SW 1271 (cell line): Measurements from ENCODE around the gene PRPF19.
A peak's percentile ranks its signal among the peaks of the same experiment; 100 is the strongest.

ENCODE experiments used
- DNase-seq, 2 experiments: peaks; one replicate each; lab custom pipeline; 2025; lab: John Stamatoyannopoulos, UW

Gene PRPF19

DNA sequence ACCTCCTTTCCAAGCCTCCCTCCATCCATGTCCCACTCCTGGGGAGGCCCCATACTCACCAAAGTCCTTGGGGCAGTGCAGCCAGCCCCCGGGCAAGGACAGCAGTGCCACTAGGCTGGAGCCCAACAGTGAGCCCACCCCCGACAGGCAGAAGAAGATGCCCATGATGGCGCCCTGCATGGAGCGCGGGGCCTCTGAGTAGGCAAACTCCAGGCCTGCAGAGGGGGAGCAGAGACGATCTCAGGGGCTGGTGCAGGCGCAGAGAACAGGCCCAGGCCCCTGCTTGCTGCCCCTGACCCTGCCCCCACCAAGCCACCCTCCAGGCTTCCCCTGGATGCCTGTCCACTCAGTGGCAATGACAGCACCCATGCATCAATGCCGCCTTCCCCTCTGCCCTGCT lies 31.4 kb upstream of the PRPF19 start:
- DNase-seq, result no peak

DNA sequence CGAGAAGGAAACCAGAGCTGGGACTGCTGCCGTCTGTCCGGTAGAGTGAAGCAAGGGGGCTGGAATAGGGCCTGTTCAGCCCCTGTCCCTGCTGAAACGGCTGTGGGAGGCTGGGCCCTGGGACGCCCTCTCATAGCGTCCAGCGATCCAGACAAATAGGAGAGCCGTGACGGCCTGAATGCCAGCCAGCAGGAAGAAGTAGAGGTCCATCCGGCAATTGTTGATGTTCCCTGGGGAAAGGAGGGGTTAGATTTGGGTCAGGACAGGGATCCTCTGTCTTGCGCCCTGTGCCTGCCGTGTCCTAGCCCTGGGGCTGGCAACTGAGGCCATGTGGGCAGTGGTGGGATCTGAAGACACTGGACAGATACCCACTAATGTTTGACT lies 30.8 kb upstream of the PRPF19 start:
- DNase-seq, result no peak

DNA sequence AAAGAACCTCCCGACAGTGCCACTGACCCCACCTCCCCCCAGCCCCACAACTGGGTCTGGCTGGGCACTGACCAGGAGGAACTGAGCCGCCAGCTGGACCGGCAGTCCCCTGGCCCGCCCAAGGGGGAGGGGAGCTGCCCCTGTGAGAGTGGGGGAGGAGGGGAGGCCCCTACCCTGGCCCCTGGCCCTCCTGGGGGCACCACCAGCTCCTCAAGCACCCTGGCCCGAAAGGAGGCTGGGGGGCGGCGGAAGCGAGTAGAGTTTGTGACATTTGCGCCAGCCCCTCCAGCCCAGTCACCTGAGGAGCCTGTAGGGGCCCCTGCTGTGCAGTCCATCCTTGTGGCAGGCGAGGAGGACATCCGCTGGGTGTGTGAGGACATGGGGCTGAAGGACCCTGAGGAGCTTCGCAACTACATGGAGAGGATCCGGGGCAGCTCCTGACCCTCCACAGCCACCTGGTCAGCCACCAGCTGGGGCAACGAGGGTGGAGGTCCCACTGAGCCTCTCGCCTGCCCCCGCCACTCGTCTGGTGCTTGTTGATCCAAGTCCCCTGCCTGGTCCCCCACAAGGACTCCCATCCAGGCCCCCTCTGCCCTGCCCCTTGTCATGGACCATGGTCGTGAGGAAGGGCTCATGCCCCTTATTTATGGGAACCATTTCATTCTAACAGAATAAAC lies 30.2 kb upstream of the PRPF19 start:
- no peak for DNase-seq

DNA sequence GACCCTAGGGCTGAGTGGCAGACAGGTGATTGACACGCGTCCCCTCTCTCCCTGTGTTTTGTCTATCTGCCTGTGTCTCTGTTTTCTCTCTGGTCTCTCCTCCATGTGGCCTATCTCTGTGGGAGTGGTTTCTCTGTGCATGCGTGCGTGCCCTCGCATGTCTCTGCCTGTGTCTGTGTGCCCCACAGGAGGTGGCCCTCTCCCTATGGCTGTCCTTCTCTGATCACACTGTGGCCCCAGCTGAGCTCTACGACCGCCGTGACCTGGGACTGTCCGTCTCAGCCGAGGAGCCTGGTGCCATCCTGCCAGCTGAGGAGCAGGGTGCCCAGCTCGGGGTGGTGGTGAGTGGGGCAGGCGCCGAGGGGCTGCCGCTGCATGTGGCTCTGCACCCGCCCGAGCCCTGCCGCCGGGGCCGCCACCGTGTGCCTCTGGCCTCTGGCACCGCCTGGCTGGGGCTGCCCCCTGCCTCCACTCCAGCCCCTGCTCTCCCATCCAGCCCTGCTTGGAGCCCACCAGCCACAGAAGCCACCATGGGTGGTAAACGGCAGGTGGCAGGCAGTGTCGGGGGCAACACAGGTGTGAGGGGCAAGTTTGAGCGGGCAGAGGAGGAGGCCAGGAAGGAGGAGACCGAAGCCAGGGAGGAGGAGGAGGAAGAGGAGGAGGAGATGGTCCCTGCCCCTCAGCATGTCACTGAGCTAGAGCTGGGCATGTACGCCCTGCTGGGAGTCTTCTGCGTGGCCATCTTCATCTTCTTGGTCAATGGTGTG lies 29.5 kb upstream of the PRPF19 start:
- DNase-seq, result no peak

DNA sequence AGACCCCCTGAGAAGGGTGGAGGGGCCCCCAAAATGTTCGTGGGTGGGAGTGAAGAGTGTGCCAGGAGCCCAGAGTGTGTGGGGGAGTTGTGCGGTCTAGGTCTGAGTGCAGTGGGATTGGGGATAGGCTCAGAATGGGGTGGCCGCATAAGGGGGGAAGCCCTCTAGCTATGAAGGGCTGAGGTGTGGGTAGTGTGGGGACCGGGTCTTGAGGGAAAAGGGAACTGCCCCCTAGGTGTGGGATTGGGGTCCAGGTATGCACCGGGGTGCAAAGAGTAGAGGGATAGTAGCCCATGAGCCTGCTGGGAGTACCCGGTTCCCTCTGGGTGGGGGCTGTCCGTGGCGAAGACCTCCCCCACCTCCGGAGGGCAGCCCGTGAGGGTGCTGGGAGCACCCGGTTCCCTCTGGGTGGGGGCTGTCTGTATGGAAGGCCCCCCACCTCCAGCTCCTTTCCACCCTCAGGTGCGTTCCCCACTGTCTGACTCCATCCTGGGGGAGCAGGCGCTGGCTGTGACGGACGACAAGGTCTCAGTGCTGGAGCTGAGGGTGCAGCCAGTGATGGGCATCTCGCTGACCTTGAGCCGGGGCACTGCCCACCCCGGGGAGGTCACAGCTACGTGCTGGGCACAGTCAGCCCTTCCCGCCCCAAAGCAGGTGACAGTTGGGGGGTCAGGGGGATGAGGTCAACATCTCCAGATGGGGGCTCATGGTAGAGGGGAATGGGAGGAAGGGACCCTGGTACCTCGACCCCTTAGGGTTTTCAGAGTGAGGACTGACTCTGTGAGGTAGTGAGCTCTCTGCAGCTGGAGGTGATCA lies 28.6 kb upstream of the PRPF19 start:
- no peak for DNase-seq

DNA sequence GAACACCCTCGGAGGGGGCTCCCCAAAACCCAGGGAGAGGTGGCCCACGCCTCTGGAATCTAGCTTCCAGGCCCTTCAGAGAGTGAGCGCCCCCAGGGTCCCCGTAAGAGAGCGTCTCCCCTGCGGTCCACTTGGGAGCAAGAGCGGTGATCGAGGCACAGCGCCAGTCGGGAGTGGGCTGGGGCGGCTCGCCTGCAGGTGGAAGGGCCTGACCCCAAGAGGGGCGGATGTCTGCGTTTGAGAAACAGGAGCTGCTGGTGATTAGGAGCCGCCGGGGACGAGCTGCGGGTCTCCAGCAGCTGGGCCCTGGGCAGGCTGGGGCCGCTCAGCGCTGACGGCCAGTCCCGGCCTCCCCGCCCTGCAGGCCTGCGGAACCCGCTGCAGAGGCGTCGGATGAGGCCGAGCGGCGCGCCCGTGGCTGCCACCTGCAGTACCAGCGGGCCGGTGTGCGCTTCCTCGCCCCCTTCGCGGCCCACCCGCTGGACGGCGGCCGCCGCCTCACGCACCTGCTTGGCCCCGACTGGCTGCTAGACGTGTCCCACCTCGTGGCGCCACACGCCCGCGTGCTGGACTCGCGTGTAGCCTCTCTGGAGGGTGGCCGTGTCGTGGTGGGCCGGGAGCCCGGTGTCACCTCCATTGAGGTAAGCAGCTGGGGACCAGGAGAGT lies 27.9 kb upstream of the PRPF19 start:
- no peak for DNase-seq

DNA sequence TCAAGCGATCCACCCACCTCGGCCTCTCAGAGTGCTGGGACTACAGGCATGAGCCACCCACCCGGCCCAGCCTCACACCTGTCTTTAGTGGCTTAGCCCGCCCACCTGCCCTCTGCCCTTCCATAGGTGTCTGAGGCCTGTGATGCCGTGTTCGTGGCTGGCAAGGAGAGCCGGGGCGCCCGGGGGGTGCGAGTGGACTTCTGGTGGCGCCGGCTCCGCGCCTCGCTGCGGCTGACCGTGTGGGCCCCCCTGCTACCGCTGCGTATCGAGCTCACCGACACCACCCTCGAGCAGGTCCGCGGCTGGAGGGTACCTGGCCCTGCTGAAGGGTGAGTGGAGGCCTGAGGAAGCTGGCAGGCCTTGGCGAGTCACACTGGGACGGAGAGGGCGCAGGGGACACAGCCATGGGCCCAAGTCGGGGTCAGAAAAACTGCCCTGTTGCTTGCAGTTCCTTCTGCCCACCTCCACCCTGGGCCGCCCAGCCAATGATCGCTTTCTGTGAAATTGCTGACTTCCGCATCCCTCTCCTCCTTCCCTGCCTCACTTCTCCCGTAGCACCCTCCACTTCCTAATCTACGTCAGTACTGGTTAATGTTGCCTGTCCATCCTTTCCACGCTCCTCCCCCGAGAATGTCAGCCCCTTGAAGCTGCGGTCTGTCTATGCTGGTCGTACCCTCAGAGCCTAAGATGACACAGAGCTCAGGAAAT lies 27.2 kb upstream of the PRPF19 start:
- no peak for DNase-seq

DNA sequence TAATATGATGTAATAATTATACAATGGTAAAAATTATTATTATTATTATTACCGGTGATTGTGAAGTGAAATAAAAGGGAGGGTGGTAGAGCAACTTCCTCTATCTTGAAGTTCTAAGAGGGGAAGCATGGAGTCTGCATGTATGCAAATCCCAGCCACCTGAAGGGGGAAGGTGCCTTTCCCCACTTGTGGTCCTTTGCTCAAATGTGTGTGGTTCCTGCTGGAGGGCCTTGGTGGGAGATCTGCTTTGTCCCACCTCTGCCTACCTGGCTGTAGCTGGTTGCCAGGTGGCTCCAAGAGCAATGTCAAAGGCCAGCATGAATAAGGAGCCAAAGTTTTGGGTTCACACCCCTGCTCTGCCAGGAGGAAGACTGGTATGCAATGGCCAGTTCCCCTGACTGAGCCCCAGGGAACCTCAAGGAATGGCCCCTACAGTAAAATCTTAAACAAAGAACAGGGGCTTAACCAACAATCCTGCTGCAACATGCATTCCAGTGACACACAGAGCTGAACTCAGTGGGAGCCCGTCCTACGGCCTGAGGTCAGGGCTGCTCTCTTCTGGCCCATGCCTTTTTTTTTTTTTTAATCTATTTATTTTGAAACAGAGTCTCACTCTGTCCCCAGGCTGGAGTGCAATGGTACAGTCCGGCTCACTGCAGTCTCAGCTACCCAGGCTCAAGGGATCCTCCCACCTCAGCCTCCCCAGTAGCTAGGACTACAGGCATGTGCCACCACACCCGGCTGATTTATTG lies 26.4 kb upstream of the PRPF19 start:
- no peak for DNase-seq

DNA sequence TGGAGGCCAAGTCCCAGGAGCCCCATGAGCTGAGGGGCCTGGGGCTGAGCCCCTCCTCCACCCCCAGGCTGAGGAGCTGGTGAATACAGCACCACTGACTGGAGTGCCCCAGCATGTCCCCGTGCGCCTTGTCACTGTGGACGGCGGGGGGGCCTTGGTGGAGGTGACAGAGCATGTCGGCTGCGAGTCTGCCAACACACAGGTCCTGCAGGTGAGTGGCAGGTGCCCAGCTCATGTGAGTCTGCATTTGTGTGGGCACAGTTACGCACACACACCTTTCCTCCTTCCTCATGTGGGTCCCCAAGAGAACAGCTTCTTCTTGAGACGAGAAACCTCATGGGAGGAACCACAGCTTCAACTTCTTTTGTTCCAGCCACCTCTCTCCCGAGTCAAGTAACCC lies 25.5 kb upstream of the PRPF19 start:
- no peak for DNase-seq

DNA sequence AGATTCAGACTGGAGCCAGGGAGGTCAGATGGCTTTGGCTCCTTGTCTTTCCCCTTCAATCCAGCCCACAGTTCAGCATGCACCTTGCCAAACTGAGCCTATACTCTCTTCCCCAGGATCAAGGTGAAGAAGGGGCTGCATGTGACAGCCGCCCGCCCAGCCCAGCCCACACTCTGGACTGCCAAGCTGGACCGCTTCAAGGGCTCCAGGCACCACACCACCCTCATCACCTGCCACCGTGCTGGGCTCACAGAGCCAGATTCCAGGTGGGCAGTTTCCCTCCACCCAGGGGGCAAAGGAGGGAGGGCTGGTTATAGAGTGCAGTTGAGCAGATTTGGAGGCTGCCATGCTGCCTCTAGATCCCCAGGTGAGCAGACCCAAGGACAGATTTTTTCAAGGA lies 24.0 kb upstream of the PRPF19 start:
- no peak for DNase-seq

DNA sequence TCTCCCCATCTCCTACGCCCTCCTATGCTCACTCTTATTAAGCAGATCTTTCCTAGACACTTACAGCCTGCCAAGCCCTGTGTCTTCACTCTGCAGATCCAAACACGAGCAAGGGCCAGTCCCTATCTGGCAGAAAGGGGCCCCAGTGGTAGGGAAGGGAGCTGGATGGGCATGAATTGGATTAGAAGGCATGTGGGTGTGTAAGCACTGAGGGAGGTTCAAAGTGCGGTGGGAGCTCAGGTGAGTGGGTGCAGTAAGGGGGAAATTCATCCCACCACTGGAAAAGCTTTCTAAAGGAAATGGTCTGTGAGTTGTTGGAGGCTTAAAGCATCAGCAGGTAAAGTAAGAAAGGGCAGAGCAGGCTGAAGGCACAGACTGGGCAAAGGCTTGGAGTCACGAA lies 23.4 kb upstream of the PRPF19 start:
- no peak for DNase-seq

DNA sequence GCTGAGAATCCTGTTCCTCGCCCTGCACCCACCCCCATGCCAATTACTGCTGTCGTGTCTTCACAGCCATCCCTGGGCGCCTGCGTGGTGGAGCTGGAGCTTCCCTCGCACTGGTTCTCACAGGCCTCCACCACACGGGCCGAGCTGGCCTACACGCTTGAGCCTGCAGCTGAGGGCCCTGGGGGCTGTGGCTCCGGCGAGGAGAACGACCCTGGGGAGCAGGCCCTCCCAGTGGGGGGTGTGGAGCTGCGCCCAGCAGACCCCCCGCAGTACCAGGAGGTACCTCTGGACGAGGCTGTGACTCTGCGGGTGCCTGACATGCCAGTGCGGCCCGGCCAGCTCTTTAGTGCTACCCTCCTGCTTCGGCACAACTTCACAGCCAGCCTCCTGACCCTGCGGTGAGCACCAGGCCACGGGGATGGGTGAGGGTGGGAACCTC lies 22.2 kb upstream of the PRPF19 start:
- DNase-seq, result no peak

DNA sequence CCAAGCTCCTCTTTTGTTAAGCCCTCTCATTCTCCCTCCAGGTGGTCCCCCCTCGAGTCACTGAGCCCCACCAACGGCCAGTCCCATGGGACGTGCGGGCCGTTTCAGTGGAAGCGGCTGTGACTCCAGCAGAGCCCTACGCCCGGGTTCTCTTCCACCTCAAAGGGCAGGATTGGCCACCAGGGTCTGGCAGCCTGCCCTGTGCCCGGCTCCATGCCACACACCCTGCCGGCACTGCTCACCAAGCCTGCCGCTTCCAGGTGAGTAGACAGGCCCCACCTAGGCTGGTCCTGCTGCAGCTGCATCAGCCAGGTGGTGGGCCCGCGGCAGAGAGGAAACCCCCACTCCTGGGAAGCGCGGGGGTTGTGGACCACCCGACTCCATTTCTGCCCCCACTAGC lies 21.2 kb upstream of the PRPF19 start:
- DNase-seq, result no peak

DNA sequence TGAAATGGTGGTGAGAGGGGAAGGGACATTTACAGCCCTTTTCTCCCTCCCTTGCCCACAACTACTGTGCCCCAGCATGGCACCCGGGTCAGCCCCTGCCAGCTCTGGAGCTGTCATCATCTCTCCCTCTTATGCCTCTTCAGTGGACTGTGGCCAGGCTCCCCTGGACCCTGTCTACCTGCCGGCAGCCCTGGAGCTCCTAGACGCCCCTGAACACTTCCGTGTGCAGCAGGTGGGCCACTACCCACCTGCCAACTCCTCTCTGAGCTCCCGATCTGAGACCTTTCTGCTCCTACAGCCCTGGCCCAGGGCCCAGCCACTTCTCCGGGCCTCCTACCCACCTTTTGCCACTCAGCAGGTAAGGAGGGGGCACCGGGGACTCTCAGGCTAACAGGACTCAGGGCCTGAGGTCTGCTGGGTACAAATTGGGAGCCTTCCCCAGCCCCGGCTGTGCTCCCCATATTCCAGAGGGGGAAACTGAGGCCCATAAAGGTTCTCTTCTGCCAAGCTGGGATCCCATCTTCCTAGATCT lies 20.7 kb upstream of the PRPF19 start:
- no peak for DNase-seq

DNA sequence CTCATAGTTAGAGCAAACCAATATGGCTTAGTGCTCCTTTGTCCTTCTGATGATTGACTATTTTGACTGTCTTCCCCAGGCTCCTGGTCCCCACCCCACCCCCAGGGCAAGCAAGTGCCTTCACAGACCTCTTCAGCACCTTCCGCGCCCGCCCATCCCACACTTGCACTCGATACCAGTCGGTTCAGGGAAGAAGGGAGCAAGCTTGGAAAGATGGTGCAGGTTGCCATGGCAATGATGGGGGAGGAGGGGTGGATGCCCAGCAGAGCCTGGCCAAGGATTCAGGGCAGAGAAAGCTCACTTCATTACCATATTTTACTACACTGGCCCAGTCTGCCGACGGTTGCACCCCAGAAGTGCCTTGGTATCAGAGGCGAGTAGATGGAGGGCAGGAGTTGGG lies 20.1 kb upstream of the PRPF19 start:
- DNase-seq, result no peak

DNA sequence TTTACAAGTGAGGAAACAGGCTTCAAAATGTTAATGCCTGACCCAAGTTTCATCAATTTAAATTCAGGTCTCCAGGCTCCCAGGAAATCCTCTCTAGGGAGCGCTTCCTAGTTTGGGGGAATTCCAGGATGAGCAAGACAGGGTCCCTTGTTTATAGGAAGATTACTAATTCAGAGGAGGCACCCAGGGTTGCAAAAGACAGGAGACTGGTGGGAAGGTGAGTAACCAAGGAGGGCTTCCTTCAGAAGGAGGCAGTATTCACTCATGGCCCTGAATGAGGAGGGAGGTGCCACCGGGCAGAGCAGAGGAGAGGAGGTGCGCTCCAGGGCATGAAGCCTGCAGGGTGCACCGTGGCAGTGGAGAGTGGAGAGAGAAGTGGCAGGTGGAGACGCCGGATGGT lies 19.5 kb upstream of the PRPF19 start:
- peak; percentile 19 to 24 for DNase-seq

DNA sequence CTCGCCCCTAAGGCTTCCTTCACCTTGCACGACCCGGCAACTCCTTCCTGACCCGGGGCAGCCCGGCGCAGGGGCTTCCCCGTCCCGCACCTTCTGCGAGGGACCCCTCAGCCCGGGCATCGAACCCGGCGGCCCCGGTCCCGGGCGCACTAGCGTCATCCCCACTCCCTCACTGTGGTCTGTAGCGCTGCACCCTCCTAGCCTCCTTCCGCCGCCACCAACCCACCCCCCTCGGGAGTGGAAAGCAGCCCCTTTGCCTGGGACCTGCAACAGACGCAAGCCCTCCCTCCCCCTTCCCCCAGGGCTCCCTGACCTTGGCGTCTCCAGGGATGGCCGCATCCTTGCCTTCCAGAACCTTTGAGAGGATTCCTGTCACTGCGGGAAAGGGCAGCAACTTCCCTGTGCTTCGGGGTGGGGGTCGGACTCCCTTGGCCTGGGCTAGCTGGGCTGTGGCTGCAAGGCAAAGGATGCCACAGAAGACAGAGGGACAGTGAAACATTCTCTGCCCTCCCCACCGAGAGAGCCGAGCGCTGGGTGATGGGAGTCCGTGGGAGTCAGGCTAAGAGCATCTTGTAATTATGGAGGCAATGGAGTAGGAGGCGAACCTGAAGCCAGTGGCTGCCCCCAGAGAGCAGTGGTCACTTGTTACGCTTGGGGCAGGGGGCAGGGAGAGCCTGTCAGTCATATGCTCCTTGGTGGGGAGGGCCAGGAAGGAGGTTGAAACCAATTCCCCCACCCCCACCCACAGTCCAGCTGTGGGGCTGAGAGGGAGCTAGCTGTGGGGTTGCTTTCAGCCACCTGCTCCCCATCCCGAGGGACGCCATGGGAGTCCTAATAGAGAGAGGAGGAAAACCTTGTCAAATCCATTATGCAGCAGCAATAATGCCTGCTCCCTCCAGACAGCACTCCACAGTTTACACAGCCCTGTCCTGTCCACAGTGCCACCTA lies 18.8 kb upstream of the PRPF19 start:
- no peak for DNase-seq

DNA sequence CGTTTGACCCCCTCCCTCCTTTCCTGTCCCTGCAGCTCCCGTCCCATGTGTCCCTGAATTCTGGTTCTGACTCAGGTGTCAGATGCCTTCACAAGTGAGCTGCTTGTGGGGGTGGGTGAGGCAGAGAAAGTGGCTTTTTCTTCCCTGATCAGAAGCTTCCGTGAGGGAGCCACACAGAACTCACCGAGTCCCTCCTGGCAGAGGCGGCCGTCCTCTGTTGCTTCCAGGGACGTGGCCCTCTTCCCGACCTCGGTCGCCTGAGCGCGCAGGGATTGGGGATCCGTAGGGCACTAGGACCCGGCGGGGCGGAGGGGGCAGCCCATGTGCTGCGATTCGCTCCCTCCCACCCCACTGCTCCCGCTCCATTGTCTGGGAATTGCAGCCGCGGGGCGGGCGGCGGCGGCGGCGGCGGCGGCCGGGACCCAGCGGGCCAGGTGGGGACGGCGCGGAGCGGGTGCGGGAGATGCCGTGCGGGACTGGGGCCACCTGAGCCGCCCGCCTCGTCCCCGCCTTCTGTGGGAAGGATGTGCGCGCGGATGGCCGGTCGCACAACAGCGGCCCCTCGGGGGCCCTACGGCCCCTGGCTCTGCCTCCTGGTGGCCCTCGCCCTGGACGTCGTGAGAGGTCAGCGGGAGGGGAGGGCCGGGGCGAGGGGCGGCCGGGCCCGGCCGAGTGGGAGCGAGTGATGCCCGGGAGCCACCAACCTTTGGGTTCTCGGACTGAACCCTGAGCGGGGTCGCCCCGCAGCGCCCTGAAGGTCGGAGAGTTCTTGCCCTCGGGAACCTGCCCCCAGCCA lies 17.9 kb upstream of the PRPF19 start, which contains the start of gene TMEM132A:
Gene TMEM132A, plus strand, starts transcription at position 351 of the 796 bp plus-strand sequence. Its CDS starts 174 bp downstream, at position 525.
- DNase-seq, result peak in 1 of 2 experiments; percentile 60

DNA sequence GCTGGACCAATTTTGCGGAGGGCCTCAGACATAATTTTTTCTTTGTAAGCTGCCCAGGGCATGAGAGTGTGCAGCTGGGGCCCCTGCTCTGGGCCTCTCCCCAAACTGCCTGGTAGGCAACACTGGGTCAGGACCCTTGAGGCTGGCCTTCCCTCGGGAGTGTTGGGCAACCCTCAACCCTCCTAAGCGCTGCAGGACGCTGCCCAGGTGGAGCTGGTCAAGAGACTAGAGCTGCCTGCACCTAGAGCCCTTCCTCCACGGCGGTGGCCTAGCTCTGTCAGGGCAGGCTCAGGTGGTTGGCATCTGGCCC lies 17.4 kb upstream of the PRPF19 start:
- DNase-seq, result no peak
